HL-60 (cell line): ENCODE measurements around the gene GAREM1.

Experiments used
- DNase-seq, 2 experiments: peaks; one replicate each; pipeline ENCODE4 v3.0.0-alpha.2; 2010 to 2020; ENCODE audit warnings: low read depth in 1 of 2, low spot score in 1 of 2
- H3K27ac ChIP-seq: fragments of 250-450 bp; sonication (Bioruptor Pico); replicated peaks from 2 replicates; pipeline ENCODE4 v1.5.1; 2020; ENCODE audit warnings: mild to moderate bottlenecking, moderate library complexity
- H3K27me3 ChIP-seq: fragments of 250-450 bp; sonication (Bioruptor Pico); 2 replicates; pipeline ENCODE4 v1.5.1; 2021; ENCODE audit warnings: mild to moderate bottlenecking, moderate library complexity; ENCODE audit not compliant: insufficient read depth, poor library complexity, severe bottlenecking
- H3K4me3 ChIP-seq: replicated peaks from 2 replicates; pipeline ENCODE4 v1.5.1; 2011; ENCODE audit warnings: mild to moderate bottlenecking, control low read depth, low read length; ENCODE audit not compliant: insufficient read depth
- CTCF ChIP-seq: IDR thresholded peaks from one replicate; pipeline ENCODE4 v1.5.1; 2011; ENCODE audit warnings: low read length, control low read depth, inconsistent platforms; ENCODE audit not compliant: insufficient read depth
- GABPA ChIP-seq: IDR thresholded peaks from 2 replicates; pipeline ENCODE4 v1.6.1; 2012; ENCODE audit warnings: low read depth
- POLR2AphosphoS5 ChIP-seq: IDR thresholded peaks from 2 replicates; pipeline ENCODE4 v1.6.1; 2012; ENCODE audit warnings: low read depth
- SPI1 ChIP-seq: IDR thresholded peaks from 2 replicates; pipeline ENCODE4 v1.6.1; 2012; ENCODE audit warnings: low read depth, mild to moderate bottlenecking, borderline replicate concordance
- TF ChIP-seq, protein P1 (sequence below): IDR thresholded peaks from 2 replicates; pipeline ENCODE4 v1.6.1; 2012; ENCODE audit warnings: low read depth; ENCODE audit not compliant: insufficient replicate concordance

Gene GAREM1

GRCh38 chr18:32380559-32380958 lies 90.1 kb downstream of the GAREM1 start:
- no peak overlapping the region for H3K27ac ChIP-seq
- DNase-seq, result no peak
- no peak overlapping the region for H3K4me3 ChIP-seq
- no peaks in the 10 kb centered on the region for H3K27me3 ChIP-seq
- TF ChIP-seq CTCF (no peak), GABPA (no peak), POLR2AphosphoS5 (no peak), SPI1 (no peak)
- TF ChIP-seq, protein P1, sequence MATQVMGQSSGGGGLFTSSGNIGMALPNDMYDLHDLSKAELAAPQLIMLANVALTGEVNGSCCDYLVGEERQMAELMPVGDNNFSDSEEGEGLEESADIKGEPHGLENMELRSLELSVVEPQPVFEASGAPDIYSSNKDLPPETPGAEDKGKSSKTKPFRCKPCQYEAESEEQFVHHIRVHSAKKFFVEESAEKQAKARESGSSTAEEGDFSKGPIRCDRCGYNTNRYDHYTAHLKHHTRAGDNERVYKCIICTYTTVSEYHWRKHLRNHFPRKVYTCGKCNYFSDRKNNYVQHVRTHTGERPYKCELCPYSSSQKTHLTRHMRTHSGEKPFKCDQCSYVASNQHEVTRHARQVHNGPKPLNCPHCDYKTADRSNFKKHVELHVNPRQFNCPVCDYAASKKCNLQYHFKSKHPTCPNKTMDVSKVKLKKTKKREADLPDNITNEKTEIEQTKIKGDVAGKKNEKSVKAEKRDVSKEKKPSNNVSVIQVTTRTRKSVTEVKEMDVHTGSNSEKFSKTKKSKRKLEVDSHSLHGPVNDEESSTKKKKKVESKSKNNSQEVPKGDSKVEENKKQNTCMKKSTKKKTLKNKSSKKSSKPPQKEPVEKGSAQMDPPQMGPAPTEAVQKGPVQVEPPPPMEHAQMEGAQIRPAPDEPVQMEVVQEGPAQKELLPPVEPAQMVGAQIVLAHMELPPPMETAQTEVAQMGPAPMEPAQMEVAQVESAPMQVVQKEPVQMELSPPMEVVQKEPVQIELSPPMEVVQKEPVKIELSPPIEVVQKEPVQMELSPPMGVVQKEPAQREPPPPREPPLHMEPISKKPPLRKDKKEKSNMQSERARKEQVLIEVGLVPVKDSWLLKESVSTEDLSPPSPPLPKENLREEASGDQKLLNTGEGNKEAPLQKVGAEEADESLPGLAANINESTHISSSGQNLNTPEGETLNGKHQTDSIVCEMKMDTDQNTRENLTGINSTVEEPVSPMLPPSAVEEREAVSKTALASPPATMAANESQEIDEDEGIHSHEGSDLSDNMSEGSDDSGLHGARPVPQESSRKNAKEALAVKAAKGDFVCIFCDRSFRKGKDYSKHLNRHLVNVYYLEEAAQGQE, result no peak

GRCh38 chr18:32379891-32380290 lies 90.8 kb downstream of the GAREM1 start:
- TF ChIP-seq SPI1, result no peak
- no peak overlapping the region for H3K4me3 ChIP-seq
- H3K27me3 ChIP-seq, result no peaks in the 10 kb centered on the region
- DNase-seq, result no peak
- no peak overlapping the region for H3K27ac ChIP-seq

GRCh38 chr18:32378705-32379104 lies 92.0 kb downstream of the GAREM1 start:
- DNase-seq, result no peak
- Histone ChIP-seq H3K4me3 (no peak overlapping the region), H3K27me3 (no peaks in the 10 kb centered on the region), H3K27ac (no peak overlapping the region)
- TF ChIP-seq GABPA, result no peak
- no peak for TF ChIP-seq SPI1
- TF ChIP-seq, protein P1, result no peak
- no peak for TF ChIP-seq POLR2AphosphoS5

- TF ChIP-seq, protein P1, result no peak
- Histone ChIP-seq H3K27ac (no peak overlapping the region), H3K4me3 (no peak overlapping the region), H3K27me3 (no peaks in the 10 kb centered on the region)
- no peak for DNase-seq
These were observed 96.7 kb downstream of the GAREM1 start for GRCh38 chr18:32373995-32374394.

DNA sequence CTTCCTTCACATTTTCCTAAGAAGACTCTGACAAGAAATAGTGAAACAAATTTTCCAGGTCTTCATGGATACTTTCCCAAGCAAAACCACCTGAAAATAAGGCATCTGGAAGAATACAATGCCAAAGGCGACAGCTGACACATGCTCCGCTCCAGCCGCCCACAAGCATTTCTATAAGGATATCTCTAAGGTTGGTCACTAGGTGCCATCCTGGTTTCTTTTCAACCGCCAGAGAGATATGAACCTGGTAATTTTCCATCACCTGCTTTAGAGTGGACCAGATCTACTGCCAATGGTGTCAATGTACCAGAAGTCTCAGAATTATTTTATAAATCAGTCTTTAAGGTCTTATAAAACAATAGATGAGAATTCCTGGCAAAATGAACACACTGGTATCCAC lies 97.2 kb downstream of the GAREM1 start:
- H3K4me3 ChIP-seq, result no peak overlapping the region
- H3K27ac ChIP-seq, result no peak overlapping the region
- no peak for TF ChIP-seq CTCF
- no peak for TF ChIP-seq POLR2AphosphoS5
- TF ChIP-seq, protein P1, result no peak
- no peak for TF ChIP-seq SPI1
- no peak for TF ChIP-seq GABPA

More for the DNA sequence above, 97.2 kb downstream of the GAREM1 start:
- DNase-seq, result no peak
- H3K27me3 ChIP-seq, result peaks cover under 1% of the 10 kb centered on the region
